ENCODE results near the gene NEAT1.

DNA sequence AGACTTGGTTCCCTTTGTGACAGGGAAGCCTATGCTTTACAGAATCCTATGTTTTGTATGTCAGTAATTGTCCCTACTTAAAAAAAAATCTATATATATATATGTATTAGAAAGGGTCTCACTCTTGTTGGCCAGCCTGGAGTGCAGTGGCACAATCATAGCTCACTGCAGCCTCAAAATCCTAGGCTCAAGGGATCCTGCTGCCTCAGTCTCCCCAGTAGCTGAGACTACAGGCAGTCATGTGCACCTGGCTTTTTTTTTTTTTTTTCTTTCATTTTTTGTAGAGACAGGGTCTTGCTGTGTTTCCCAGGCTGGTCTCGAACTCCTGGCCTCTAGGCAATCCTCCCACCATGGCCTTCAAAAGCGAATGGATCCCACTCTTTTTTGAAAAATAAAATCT lies 2.1 kb upstream of the NEAT1 start:
- TF ChIP-seq CTCF (IDR thresholded peaks at IDR 0.05) = no peak
- no peak for TF ChIP-seq POLR2A (IDR thresholded peaks at IDR 0.05)
